ENCODE results near the gene CX3CR1. TPM values are rescaled to one million over a fixed set of nuclear protein-coding genes. Genes with fewer than 3 reads are reported as not detected.

CX3CR1 gene
- total and polyA plus RNA-seq, 2 of the 4 experiments (the other 2 are of a cell fraction) = not detected

DNA sequence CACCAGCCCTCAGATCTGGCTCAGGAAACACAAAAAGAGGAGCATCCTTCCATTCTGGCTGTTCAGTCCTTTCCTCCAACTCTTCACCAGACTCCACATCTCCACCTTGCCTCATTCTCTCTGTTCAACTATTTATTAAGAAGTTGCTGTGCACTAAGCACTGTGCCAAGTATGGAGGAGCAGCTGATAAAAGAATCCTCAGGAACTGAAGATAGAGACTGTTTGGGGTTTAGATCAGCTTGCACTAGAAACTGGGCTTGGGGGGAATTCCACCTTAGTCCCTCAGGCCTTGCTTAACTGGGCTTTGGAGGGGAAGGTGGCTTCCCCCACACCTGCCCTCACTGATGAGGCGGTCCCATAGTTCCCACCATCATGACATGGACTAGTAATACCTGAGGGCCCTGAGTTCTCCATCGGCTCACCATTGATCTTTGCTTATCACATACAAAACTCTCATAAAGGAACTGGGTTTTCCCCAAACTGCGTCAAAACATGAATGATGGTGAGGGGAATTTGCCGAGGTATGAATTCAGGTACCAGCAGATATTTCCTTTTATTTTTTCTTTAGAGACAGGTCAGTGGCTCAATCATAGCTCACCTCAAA lies 48.0 kb upstream of the CX3CR1 start:
- H4K8ac ChIP-seq (ENCODE audit: low read depth in 2 of 2, low read length in 2 of 2) = no peak overlapping the region
- H2AK9ac ChIP-seq (replicated peaks; ENCODE audit: low read depth, low read length, poor library complexity) = no peak overlapping the region
- no peak overlapping the region for H3K27ac ChIP-seq (ENCODE audit: insufficient read depth, low read length)
- intact Hi-C loops (cut with micrococcal nuclease) = no loop called here
- no peaks in the 10 kb centered on the region; the same call in none of the 2 replicates for H3K27me3 ChIP-seq (ENCODE audit: control insufficient read depth, insufficient read depth, low read length)
- H3K23ac ChIP-seq (ENCODE audit: low read depth, low read length) = no peak overlapping the region
- H3K56ac ChIP-seq (ENCODE audit: extremely low read depth, insufficient read depth, low read length) = no peak overlapping the region
- no peak overlapping the region for H2AFZ ChIP-seq (replicated peaks; ENCODE audit: low read length, poor library complexity)
- DNase-seq (no peak), ATAC-seq (ENCODE audit: low read depth) (no peak)
- H3K36me3 ChIP-seq (ENCODE audit: control insufficient read depth, insufficient read depth, low read length) = no peaks in the 10 kb centered on the region
- no peaks in the 10 kb centered on the region for H3K9me3 ChIP-seq (ENCODE audit: control insufficient read depth, insufficient read depth, low read length)
- no peak overlapping the region for H3K14ac ChIP-seq (replicated peaks; ENCODE audit: low read depth, low read length)
- no peak overlapping the region for H3K4me2 ChIP-seq (ENCODE audit: low read depth, low read length)
- in situ Hi-C loops (cut with MboI; ENCODE audit: low sequenced_read_pairs) = no loop called here
- dilution Hi-C loops (cut with HindIII; ENCODE audit: low sequenced_read_pairs, unreplicated experiment) = no loop called here
- H4K20me1 ChIP-seq (ENCODE audit: insufficient read depth, low read length) = no peaks in the 10 kb centered on the region
- no TSS peak for BruUV-seq (replicated peaks)
- no peak overlapping the region for H4K91ac ChIP-seq (ENCODE audit: insufficient read depth, low read depth, low read length)
- no CpG with 5 or more reads among the region's 4 CpGs for WGBS, 2 experiments (ENCODE audit: extremely low coverage in 2 of 2, insufficient read length in 1 of 2)
- no peak overlapping the region for H2AK5ac ChIP-seq (ENCODE audit: low read depth, low read length)
- no peak overlapping the region for H3K18ac ChIP-seq (ENCODE audit: low read depth, low read length)
- H2BK15ac ChIP-seq (ENCODE audit: low read depth, low read length) = no peak overlapping the region
- ChIA-PET POLR2A (ENCODE audit: unreplicated experiment) (no interaction called here), CTCF (no interaction called here)
- H2BK120ac ChIP-seq (ENCODE audit: low read depth, low read length) = no peak overlapping the region
- H3K4ac ChIP-seq (ENCODE audit: low read depth, low read length) = no peak overlapping the region
- H3K79me1 ChIP-seq (ENCODE audit: low read depth in 1 of 2, low read length in 2 of 2) = no peaks in the 10 kb centered on the region
- no peak overlapping the region for H3K4me3 ChIP-seq (ENCODE audit: insufficient read depth, low read depth, low read length)
- H3K4me1 ChIP-seq (ENCODE audit: control insufficient read depth, insufficient read depth, low read length) = no peaks in the 10 kb centered on the region
- H2BK20ac ChIP-seq (ENCODE audit: low read depth, low read length) = no peak overlapping the region
- H3K9ac ChIP-seq (ENCODE audit: low read depth, low read length) = no peak overlapping the region
- TF ChIP-seq FOS (IDR thresholded peaks at IDR 0.05; ENCODE audit: low read depth, low read length) (no peak), CHD1 (IDR thresholded peaks at IDR 0.05; ENCODE audit: low read depth, low read length) (no peak), CTCF (conservative IDR thresholded peaks at IDR 0.05; ENCODE audit: low read depth, low read length) (no peak), MAZ (IDR thresholded peaks at IDR 0.05; ENCODE audit: borderline replicate concordance, low read depth, low read length) (no peak)
- H4K5ac ChIP-seq (ENCODE audit: low read depth, low read length) = no peak overlapping the region
- H3K9me1 ChIP-seq (ENCODE audit: insufficient read depth, low read length) = no peaks in the 10 kb centered on the region
- H2BK5ac ChIP-seq (ENCODE audit: low read depth, low read length, poor library complexity, severe bottlenecking) = no peak overlapping the region
